KBM-7 (cell line): ENCODE measurements around the gene ADORA3.

Source experiments
- DNase-seq: peaks from one replicate; pipeline ENCODE4 v3.0.0-alpha.2; 2015
- in situ Hi-C: fragments of 300-500 bp; cut with MboI; formaldehyde crosslinking; loops from 2 replicates; pipeline ENCODE4 v1.14.3; 2020; ENCODE audit warnings: low sequenced_read_pairs, low pct_unique_long_range_greater_than_20kb, mixed read lengths

Gene ADORA3

GRCh38 chr1:111481387-111482221 is 21.8 kb downstream of the ADORA3 start:
- in situ Hi-C loops = no loop called here

DNA sequence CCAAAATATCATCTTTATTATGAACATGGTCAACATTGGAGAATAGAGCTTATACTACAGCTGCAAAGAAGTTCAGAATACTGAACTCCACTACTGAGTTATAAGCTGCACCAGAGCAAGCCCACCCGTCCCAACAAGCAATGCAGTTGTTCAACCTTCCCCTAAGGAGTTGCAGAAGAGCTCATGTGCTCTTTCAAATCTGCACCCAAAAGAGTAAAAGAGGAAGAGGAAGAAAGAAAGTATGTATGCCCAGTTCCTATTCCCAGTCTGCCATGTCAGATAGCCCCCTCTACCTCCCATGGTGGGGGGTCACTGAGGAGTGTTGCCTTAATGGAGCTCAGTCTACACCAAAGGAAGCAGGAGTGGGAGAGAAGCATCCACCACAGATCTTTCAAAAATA is 22.8 kb downstream of the ADORA3 start:
- in situ Hi-C loops = no loop called here
- DNase-seq = no peak

More at GRCh38 chr1:111481387-111482221, 21.8 kb downstream of the ADORA3 start:
- peak; percentile 91 for DNase-seq

DNA sequence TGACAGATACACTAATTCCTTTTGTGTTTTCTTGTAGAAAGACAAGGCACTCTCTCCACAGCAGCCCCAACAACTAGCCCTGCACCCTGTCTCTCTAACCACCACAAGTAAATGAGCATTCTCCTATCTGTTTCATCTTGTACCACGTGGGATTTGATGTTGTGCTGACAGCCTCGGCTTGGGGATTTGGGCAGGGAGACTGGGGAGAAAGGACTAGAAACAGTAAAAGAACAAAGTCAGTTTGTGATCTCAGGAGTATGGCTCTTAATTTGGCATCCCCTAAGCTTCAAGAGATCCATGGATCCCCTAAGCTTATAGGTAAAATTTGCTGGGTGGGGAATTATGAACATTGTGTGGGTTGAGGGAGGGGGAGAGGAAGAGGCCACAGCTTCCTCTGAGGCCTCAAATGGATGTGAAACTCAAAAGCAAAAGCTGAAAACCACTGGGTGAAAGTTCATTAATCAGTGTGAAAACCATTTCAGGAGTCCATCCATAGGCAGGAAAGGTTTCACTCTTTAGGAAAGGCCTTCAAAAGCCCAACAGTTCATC is 26.6 kb downstream of the ADORA3 start:
- DNase-seq = peak; percentile 61
- in situ Hi-C loops = no loop called here

DNA sequence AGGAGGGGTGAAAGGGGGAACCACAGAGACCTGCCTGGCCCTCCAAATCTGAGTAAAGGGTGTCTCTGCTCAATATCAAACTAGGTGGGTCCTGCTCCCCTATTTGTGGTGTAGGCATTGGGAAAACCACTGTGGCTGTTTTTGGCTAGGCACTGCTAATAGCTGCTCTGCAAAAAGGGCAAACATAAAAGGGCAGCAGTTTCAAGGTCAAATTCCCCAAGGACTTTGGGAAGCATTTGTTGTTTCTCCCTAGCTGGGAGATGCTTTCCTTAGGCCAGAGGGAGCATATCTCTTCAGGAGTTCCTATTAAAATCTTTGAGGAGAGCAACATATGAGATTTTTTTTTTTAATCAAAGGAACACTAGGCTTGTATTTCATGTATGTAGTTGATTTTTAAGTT is 27.2 kb downstream of the ADORA3 start:
- in situ Hi-C loops = no loop called here
- DNase-seq = no peak

- in situ Hi-C loops = no loop called here
- DNase-seq = no peak
Observed at GRCh38 chr1:111475701-111476100, 27.7 kb downstream of the ADORA3 start.

DNA sequence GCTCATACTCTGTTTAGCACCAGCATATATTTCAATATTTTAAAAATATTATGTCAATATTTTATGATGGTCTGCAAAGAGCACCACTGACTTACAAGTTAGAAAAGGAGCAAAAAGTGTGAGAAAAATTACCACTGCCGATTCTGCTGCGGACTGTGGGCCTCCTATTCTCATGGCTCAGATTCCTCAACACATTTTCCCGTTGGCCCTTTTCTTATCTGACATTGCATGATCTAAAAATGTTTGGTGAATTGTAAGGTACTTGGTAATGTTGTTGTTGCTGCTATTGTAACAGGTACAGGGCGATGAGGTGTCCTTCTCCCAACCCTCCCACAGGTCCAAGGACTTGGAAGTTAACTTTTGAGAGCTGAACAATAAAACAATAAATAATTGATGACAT is 28.9 kb downstream of the ADORA3 start:
- in situ Hi-C loops = no loop called here
- DNase-seq = no peak

- in situ Hi-C loops = no loop called here
- no peak for DNase-seq
Observed at GRCh38 chr1:111474106-111474505, 29.3 kb downstream of the ADORA3 start.

DNA sequence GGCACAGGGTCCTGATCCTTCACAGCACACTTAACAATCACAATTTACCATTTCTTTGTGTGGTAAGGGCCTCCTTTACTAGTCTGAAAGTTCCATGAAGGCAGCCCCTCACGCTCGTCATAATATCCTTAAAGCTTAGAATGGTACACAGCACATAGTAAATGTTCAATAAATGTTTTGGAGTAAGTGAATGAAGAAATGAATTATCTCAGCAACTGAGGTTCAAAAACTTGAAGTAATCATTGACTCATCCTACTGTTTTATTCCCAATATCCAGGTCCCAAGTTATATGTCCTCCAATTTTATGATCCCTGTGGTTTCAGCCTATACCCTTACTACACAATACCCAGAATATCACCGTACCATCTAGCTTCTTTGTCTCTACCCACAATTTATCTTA is 31.9 kb downstream of the ADORA3 start:
- in situ Hi-C loops = no loop called here
- no peak for DNase-seq

- in situ Hi-C loops = no loop called here
- DNase-seq = peak; percentile 95
Observed at GRCh38 chr1:111471012-111471411, 32.4 kb downstream of the ADORA3 start.

DNA sequence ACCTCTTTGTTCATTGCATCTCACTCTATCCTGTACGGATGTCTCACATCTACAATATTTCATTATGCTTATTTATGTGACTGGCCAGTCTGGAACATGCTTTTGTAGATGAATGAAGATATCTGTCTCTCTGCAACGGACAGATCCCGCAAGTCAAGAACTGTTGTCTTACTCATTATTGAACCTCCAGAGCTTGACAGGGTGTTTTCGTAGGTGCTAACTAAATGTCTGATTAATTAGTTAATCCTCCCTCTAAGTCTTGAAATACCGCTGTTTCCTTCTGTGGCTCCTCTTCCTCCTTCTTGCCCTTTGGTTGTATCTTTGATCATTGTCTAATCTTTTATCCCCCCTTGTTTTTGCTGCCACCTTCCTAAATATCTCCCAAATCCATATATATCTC is 32.8 kb downstream of the ADORA3 start:
- DNase-seq = no peak
- in situ Hi-C loops = no loop called here

GRCh38 chr1:111469539-111469938 is 33.9 kb downstream of the ADORA3 start:
- no peak for DNase-seq
- in situ Hi-C loops = no loop called here

- DNase-seq = no peak
- in situ Hi-C loops = no loop called here
Observed at GRCh38 chr1:111468717-111469100, 34.7 kb downstream of the ADORA3 start.

DNA sequence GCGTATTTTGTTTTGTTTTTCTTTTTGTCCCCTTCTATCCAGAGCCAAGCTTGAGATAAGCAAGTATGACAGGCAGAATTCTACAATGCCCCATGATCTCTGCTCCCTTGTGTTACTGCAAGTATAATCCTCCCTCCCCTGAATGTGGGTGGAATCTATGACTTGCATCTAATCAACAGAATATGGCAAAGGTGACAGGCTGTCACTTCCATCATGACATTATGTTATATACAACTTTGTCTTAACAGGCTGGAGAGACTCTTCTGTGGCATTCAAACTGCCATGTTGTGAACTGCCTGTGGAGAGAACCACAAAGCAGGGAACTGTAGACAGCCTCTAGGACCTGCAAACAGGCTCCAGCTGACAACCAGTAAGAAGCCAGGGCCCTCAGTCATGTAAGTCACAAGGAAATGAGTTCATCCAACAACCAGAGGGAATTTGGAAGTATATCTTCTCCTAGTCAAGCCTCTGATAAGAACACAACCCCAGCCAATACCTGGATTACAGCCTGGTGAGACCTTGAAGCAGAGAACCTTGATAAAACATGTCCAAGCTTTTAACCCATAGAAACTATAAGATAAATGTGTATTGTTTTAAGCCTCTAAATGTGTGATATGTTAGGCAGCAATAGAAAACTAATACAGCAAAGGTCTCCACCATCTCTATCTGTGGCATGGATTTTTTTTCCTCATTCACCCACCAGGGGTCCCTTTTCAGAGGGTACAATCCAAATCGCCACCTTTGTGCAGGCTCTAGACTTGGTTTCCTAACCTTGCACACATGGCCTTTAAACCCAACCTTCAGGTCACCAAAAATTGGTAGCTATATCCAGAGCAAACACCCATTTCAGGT is 35.3 kb downstream of the ADORA3 start:
- in situ Hi-C loops = no loop called here
- no peak for DNase-seq

- no peak for DNase-seq
- in situ Hi-C loops = no loop called here
Observed at GRCh38 chr1:111466480-111466879, 37.0 kb downstream of the ADORA3 start.

GRCh38 chr1:111465754-111466153 is 37.7 kb downstream of the ADORA3 start:
- in situ Hi-C loops = no loop called here
- DNase-seq = no peak

- DNase-seq = no peak
- in situ Hi-C loops = no loop called here
Observed at GRCh38 chr1:111463029-111463683, 40.3 kb downstream of the ADORA3 start.

GRCh38 chr1:111462370-111463028 is 40.9 kb downstream of the ADORA3 start:
- in situ Hi-C loops = no loop called here
- no peak for DNase-seq

- DNase-seq = no peak
- in situ Hi-C loops = no loop called here
Observed at GRCh38 chr1:111461765-111462164, 41.7 kb downstream of the ADORA3 start.

GRCh38 chr1:111455642-111456031 is 47.8 kb downstream of the ADORA3 start:
- in situ Hi-C loops = no loop called here
- DNase-seq = no peak
